Naive thymus-derived CD8-positive, alpha-beta T cell (primary cell): ENCODE results near the gene FAM107B. TPM values are rescaled to one million over a fixed set of nuclear protein-coding genes. Genes with fewer than 3 reads are reported as not detected.
A peak's percentile ranks its signal among the peaks of the same experiment; 100 is the strongest.

ENCODE experiments used
- ATAC-seq, 2 donors: fragments of 150-1000 bp; cut with Tn5 transposase in 1 of 2; sonication (Bioruptor Pico), chemical (Tn5 transposase) in 1 of 2; 1 replicate in 1 of 2; 2 replicates in 1 of 2; pipeline ENCODE4 v1.10.0; 2021; ENCODE audit warnings: mild to moderate bottlenecking in 2 of 2, moderate library complexity in 2 of 2
- POLR2A ChIA-PET: fragments of 350-600 bp; sonication (Branson Sonifier 250); formaldehyde crosslinking; loops from one replicate; lab custom pipeline; 2021; ENCODE audit warnings: antibody characterized with exemption; lab: Charles Lee
- DNase-seq, 10 donors: peaks; one replicate each; pipeline versions ENCODE4 v3.0.0 to v3.0.0-alpha.2; 2020 to 2022
- H3K27ac Mint-ChIP-seq, 10 donors: one replicate each; pipeline ENCODE4 v1.8.0; 2020 to 2022; ENCODE audit warnings: mild to moderate bottlenecking in 10 of 10, mixed read lengths in 10 of 10, moderate library complexity in 4 of 10, inconsistent platforms in 1 of 10
- H3K27me3 Mint-ChIP-seq, 5 donors: one replicate each; pipeline ENCODE4 v1.8.0; 2021 to 2022; ENCODE audit warnings: mixed read lengths in 5 of 5
- H3K36me3 Mint-ChIP-seq, 3 donors: one replicate each; pipeline ENCODE4 v1.8.0; 2020 to 2022; ENCODE audit warnings: mixed read lengths in 3 of 3, mild to moderate bottlenecking in 2 of 3, inconsistent platforms in 1 of 3
- H3K4me1 Mint-ChIP-seq, 4 donors: one replicate each; pipeline ENCODE4 v1.8.0; 2021 to 2022; ENCODE audit warnings: mixed read lengths in 4 of 4
- H3K4me3 Mint-ChIP-seq, 10 donors: one replicate each; pipeline ENCODE4 v1.8.0; 2020 to 2022; ENCODE audit warnings: mild to moderate bottlenecking in 10 of 10, mixed read lengths in 10 of 10, moderate library complexity in 6 of 10, inconsistent platforms in 1 of 10
- H3K9me3 Mint-ChIP-seq, 9 donors: one replicate each; pipeline ENCODE4 v1.8.0; 2020 to 2022; ENCODE audit warnings: mixed read lengths in 9 of 9, mild to moderate bottlenecking in 3 of 9, inconsistent platforms in 1 of 9, moderate library complexity in 1 of 9
- polyA plus RNA-seq, 3 donors: library from polyadenylated mRNA; unstranded; fragments of 300-500 nt; fragmentation: Illumina TruSeq; gene quantifications; one replicate each; pipeline ENCODE4 v1.2.3, GENCODE V29; 2021
- total RNA-seq, 8 experiments: library from RNA in 2 of 8; stranded (reverse) in 2 of 8; gene quantifications; one replicate each; pipeline ENCODE4 v1.2.3 and lab custom pipeline; 2021 to 2026

The FAM107B gene
- total and polyA plus RNA-seq, 5 experiments from 2014 or later: 250 to 319 (median 260) TPM

GRCh38 chr10:14683256-14683655 is 91.4 kb downstream of the FAM107B start:
- Mint-ChIP-seq H3K27ac (no peak overlapping the region), H3K9me3 (no peaks in the 10 kb centered on the region), H3K36me3 (no peaks in the 10 kb centered on the region), H3K27me3 (no peaks in the 10 kb centered on the region), H3K4me3 (no peak overlapping the region), H3K4me1 (peaks cover under 1 to 4% (median 3%) of the 10 kb centered on the region in 4 donors)
- DNase-seq (no peak), ATAC-seq (no peak)
- POLR2A ChIA-PET: no interaction called here

GRCh38 chr10:14681802-14682201 is 92.9 kb downstream of the FAM107B start:
- peak overlapping the region in 1 of 10 donors; percentile 55 for H3K27ac Mint-ChIP-seq
- no peak overlapping the region for H3K4me3 Mint-ChIP-seq
- H3K9me3 Mint-ChIP-seq: no peaks in the 10 kb centered on the region
- H3K4me1 Mint-ChIP-seq: peaks cover 0 to 3% (median 2%) of the 10 kb centered on the region in 4 donors
- ATAC-seq: no peak
- H3K27me3 Mint-ChIP-seq: no peaks in the 10 kb centered on the region
- H3K36me3 Mint-ChIP-seq: no peaks in the 10 kb centered on the region
- POLR2A ChIA-PET: no interaction called here
- DNase-seq: no peak

GRCh38 chr10:14681305-14681704 is 93.4 kb downstream of the FAM107B start:
- Mint-ChIP-seq H3K4me1 (peaks cover 0 to 3% (median 2%) of the 10 kb centered on the region in 4 donors), H3K4me3 (no peak overlapping the region), H3K36me3 (no peaks in the 10 kb centered on the region), H3K27ac (peak overlapping the region in 1 of 10 donors; percentile 55), H3K9me3 (no peaks in the 10 kb centered on the region), H3K27me3 (no peaks in the 10 kb centered on the region)
- ATAC-seq: no peak
- POLR2A ChIA-PET: no interaction called here
- no peak for DNase-seq

- POLR2A ChIA-PET: no interaction called here
- peak overlapping the region in 1 of 10 donors; percentile 29 for H3K27ac Mint-ChIP-seq
- ATAC-seq: no peak
- H3K36me3 Mint-ChIP-seq: no peaks in the 10 kb centered on the region
- no peak for DNase-seq
- peaks cover 0 to 11% (median 3%) of the 10 kb centered on the region in 4 donors for H3K4me1 Mint-ChIP-seq
- H3K9me3 Mint-ChIP-seq: no peaks in the 10 kb centered on the region
- H3K4me3 Mint-ChIP-seq: no peak overlapping the region
- H3K27me3 Mint-ChIP-seq: no peaks in the 10 kb centered on the region
Observed at GRCh38 chr10:14678637-14679036, 96.1 kb downstream of the FAM107B start.

GRCh38 chr10:14676732-14677131 is 98.0 kb downstream of the FAM107B start:
- no peak overlapping the region for H3K4me3 Mint-ChIP-seq
- POLR2A ChIA-PET: no interaction called here
- H3K4me1 Mint-ChIP-seq: peaks cover 0 to 15% (median 3%) of the 10 kb centered on the region in 4 donors
- no peaks in the 10 kb centered on the region for H3K9me3 Mint-ChIP-seq
- H3K36me3 Mint-ChIP-seq: no peaks in the 10 kb centered on the region
- H3K27me3 Mint-ChIP-seq: no peaks in the 10 kb centered on the region
- DNase-seq: no peak
- ATAC-seq: no peak
- peak overlapping the region in 1 of 10 donors; percentile 27 for H3K27ac Mint-ChIP-seq

GRCh38 chr10:14674376-14675050 is 100.2 kb downstream of the FAM107B start:
- H3K36me3 Mint-ChIP-seq: no peaks in the 10 kb centered on the region
- no peak overlapping the region for H3K27ac Mint-ChIP-seq
- no peaks in the 10 kb centered on the region for H3K27me3 Mint-ChIP-seq
- no peaks in the 10 kb centered on the region for H3K9me3 Mint-ChIP-seq
- H3K4me3 Mint-ChIP-seq: no peak overlapping the region
- DNase-seq (no peak), ATAC-seq (no peak)
- POLR2A ChIA-PET: no interaction called here
- H3K4me1 Mint-ChIP-seq: peaks cover 0 to 27% (median 2%) of the 10 kb centered on the region in 4 donors

GRCh38 chr10:14673189-14673861 is 101.4 kb downstream of the FAM107B start:
- Mint-ChIP-seq H3K4me3 (peak overlapping the region in 1 of 10 donors; percentile 38), H3K4me1 (peaks cover 0 to 33% (median 5%) of the 10 kb centered on the region in 4 donors), H3K27me3 (no peaks in the 10 kb centered on the region), H3K27ac (peak overlapping the region in 1 of 10 donors; percentile 7), H3K9me3 (no peaks in the 10 kb centered on the region), H3K36me3 (no peaks in the 10 kb centered on the region)
- POLR2A ChIA-PET: no interaction called here
- ATAC-seq (no peak), DNase-seq (no peak)

GRCh38 chr10:14671386-14671831 is 103.3 kb downstream of the FAM107B start:
- POLR2A ChIA-PET: interaction anchor here (0.8 kb wide), 1 partner anchor 22 kb away, joined by 3 read pairs; no protein-coding TSS in a partner anchor
- no peaks in the 10 kb centered on the region for H3K27me3 Mint-ChIP-seq
- H3K27ac Mint-ChIP-seq: no peak overlapping the region
- DNase-seq: no peak
- ATAC-seq: no peak
- no peak overlapping the region for H3K4me3 Mint-ChIP-seq
- peaks cover 0 to 39% (median 3%) of the 10 kb centered on the region in 4 donors for H3K4me1 Mint-ChIP-seq
- H3K36me3 Mint-ChIP-seq: peaks cover 0 to 4% (median 2%) of the 10 kb centered on the region in 3 donors
- H3K9me3 Mint-ChIP-seq: peaks cover 0 to 3% (median 2%) of the 10 kb centered on the region in 9 donors

GRCh38 chr10:14670551-14671240 is 104.0 kb downstream of the FAM107B start:
- ATAC-seq (no peak), DNase-seq (no peak)
- H3K27ac Mint-ChIP-seq: no peak overlapping the region
- no peak overlapping the region for H3K4me3 Mint-ChIP-seq
- peaks cover 0 to 43% (median 3%) of the 10 kb centered on the region in 4 donors for H3K4me1 Mint-ChIP-seq
- peaks cover 0 to 10% (median 7%) of the 10 kb centered on the region in 9 donors for H3K9me3 Mint-ChIP-seq
- POLR2A ChIA-PET: no interaction called here
- H3K27me3 Mint-ChIP-seq: no peaks in the 10 kb centered on the region
- H3K36me3 Mint-ChIP-seq: peaks cover 0 to 11% (median 6%) of the 10 kb centered on the region in 3 donors

- no peak for DNase-seq
- POLR2A ChIA-PET: interaction anchor here (0.6 kb wide), 1 partner anchor 27 kb away, joined by 3 read pairs; no protein-coding TSS in a partner anchor
Observed at GRCh38 chr10:14669576-14669975, 105.1 kb downstream of the FAM107B start.

GRCh38 chr10:14667781-14668180 is 106.9 kb downstream of the FAM107B start:
- DNase-seq: no peak
- H3K36me3 Mint-ChIP-seq: peaks cover 0 to 13% (median 6%) of the 10 kb centered on the region in 3 donors
- POLR2A ChIA-PET: no interaction called here
- H3K9me3 Mint-ChIP-seq: peaks cover 0 to 12% (median 7%) of the 10 kb centered on the region in 9 donors
- H3K27me3 Mint-ChIP-seq: no peaks in the 10 kb centered on the region
- ATAC-seq: no peak
- peaks cover 0 to 47% (median 5%) of the 10 kb centered on the region in 4 donors for H3K4me1 Mint-ChIP-seq
- H3K4me3 Mint-ChIP-seq: no peak overlapping the region
- no peak overlapping the region for H3K27ac Mint-ChIP-seq

More at GRCh38 chr10:14669576-14669975, 105.1 kb downstream of the FAM107B start:
- Mint-ChIP-seq H3K4me3 (no peak overlapping the region), H3K27ac (no peak overlapping the region), H3K9me3 (peaks cover 0 to 12% (median 7%) of the 10 kb centered on the region in 9 donors), H3K27me3 (no peaks in the 10 kb centered on the region), H3K4me1 (peaks cover 0 to 54% (median 3%) of the 10 kb centered on the region in 4 donors), H3K36me3 (peaks cover 0 to 13% (median 6%) of the 10 kb centered on the region in 3 donors)
- no peak for ATAC-seq

GRCh38 chr10:14667280-14667679 is 107.4 kb downstream of the FAM107B start:
- Mint-ChIP-seq H3K27me3 (no peaks in the 10 kb centered on the region), H3K27ac (no peak overlapping the region), H3K4me1 (peaks cover 0 to 52% (median 5%) of the 10 kb centered on the region in 4 donors), H3K4me3 (no peak overlapping the region), H3K36me3 (peaks cover 0 to 13% (median 6%) of the 10 kb centered on the region in 3 donors), H3K9me3 (peaks cover 2 to 12% (median 7%) of the 10 kb centered on the region in 9 donors)
- POLR2A ChIA-PET: no interaction called here
- ATAC-seq (no peak), DNase-seq (no peak)
